SU-DHL-6 (cell line): ENCODE measurements around the gene TLX3.

Source experiments
- H2AFZ ChIP-seq: fragments of 200-600 bp; sonication (generic); 2 replicates; pipeline ENCODE4 v1.6.1; 2014; ENCODE audit warnings: low read depth, mild to moderate bottlenecking, moderate library complexity, mixed read lengths, antibody characterized with exemption, low read length; ENCODE audit not compliant: severe bottlenecking
- H3F3A ChIP-seq: fragments of 200-600 bp; shearing (Covaris generic); 2 replicates; pipeline ENCODE4 v1.6.0; 2016; ENCODE audit warnings: antibody characterized with exemption, mild to moderate bottlenecking; ENCODE audit not compliant: insufficient read depth
- H3K27ac ChIP-seq: fragments of 200-600 bp; sonication (generic); 2 replicates; pipeline ENCODE4 v1.5.1; 2016; ENCODE audit warnings: low read depth, mild to moderate bottlenecking, low read length, moderate library complexity, mixed read lengths
- H3K27me3 ChIP-seq: fragments of 200-600 bp; sonication (generic), shearing (Covaris generic); 2 replicates; pipeline ENCODE4 v1.6.0; 2014; ENCODE audit warnings: mild to moderate bottlenecking, low read length
- H3K36me3 ChIP-seq: fragments of 200-600 bp; sonication (generic); 2 replicates; pipeline ENCODE4 v1.6.1; 2014; ENCODE audit warnings: mild to moderate bottlenecking, low read length, mixed read lengths
- H3K4me2 ChIP-seq: fragments of 300-600, 200-600 bp; shearing (Covaris generic), sonication (generic); 2 replicates; pipeline ENCODE4 v1.6.0; 2014; ENCODE audit warnings: low read length, low read depth, mild to moderate bottlenecking; ENCODE audit not compliant: poor library complexity, severe bottlenecking
- H3K4me3 ChIP-seq: fragments of 200-600 bp; sonication (generic); 2 replicates; pipeline ENCODE4 v1.5.1; 2014; ENCODE audit warnings: antibody characterized with exemption, low read length, mild to moderate bottlenecking, mixed read lengths; ENCODE audit not compliant: insufficient read depth, poor library complexity, severe bottlenecking
- H3K79me2 ChIP-seq: fragments of 200-600 bp; sonication (generic); 2 replicates; pipeline ENCODE4 v1.6.1; 2014; ENCODE audit warnings: mild to moderate bottlenecking, low read length, moderate library complexity; ENCODE audit not compliant: insufficient read depth
- H3K9ac ChIP-seq: fragments of 200-600 bp; sonication (generic); 2 replicates; pipeline ENCODE4 v1.7.0; 2014; ENCODE audit warnings: mild to moderate bottlenecking, low read length
- H3K9me2 ChIP-seq: fragments of 200-600 bp; sonication (generic); replicated peaks from 2 replicates; pipeline ENCODE4 v1.6.1; 2014; ENCODE audit warnings: low read length; ENCODE audit not compliant: insufficient read depth
- H3K9me3 ChIP-seq: fragments of 200-600 bp; sonication (generic); 2 replicates; pipeline ENCODE4 v1.6.1; 2014; ENCODE audit warnings: low read length, mixed read lengths; ENCODE audit not compliant: insufficient read depth
- H4K20me1 ChIP-seq: fragments of 200-600 bp; sonication (generic); 2 replicates; pipeline ENCODE4 v1.6.1; 2014; ENCODE audit warnings: low read depth, mild to moderate bottlenecking, antibody characterized with exemption, low read length, moderate library complexity, mixed read lengths
- EZH2phosphoT487 ChIP-seq: fragments of 200-600 bp; sonication (generic), shearing (Covaris generic); conservative IDR thresholded peaks from 2 replicates; pipeline ENCODE4 v1.6.1; 2018; ENCODE audit warnings: mild to moderate bottlenecking, antibody characterized with exemption, low read length, moderate library complexity, mixed read lengths
- TF ChIP-seq, protein P1 (sequence below): fragments of 200-600 bp; sonication (generic); IDR thresholded peaks from one replicate; pipeline ENCODE4 v1.5.1; 2017; ENCODE audit warnings: antibody characterized with exemption, mild to moderate bottlenecking, low read length, moderate library complexity; ENCODE audit not compliant: insufficient read depth, poor library complexity, severe bottlenecking

Gene TLX3

DNA sequence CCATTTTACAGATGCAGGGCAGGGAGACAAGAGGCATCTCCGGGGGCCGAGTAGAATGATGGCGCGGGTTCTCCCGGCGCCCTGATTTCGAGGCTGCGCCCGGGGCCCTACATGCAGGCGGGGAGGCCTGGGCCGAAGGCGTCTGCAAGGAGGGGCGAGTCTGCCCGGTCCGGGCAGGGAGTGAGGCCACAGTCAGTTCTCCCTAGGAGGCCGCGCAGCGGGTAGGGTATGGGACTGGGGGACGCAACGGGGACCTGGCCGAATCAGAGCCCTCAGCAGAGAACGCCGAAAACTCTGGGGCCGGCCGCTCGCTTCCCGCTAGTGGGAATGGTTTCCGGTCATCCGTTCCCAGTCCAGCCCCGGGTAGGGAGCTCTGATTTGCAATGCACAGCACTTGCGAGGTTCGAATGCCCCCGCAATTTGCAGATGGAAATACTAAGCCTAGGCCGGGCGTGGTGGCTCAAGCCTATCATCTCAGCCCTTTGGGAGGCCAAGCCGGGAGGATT lies 6.4 kb downstream of the TLX3 start:
- Histone ChIP-seq H3K36me3 (no peaks in the 10 kb centered on the region), H3F3A (no peaks in the 10 kb centered on the region), H3K9me3 (no peaks in the 10 kb centered on the region), H2AFZ (no peak overlapping the region), H3K27me3 (no peaks in the 10 kb centered on the region), H4K20me1 (no peaks in the 10 kb centered on the region), H3K4me2 (no peak overlapping the region), H3K79me2 (no peaks in the 10 kb centered on the region), H3K9me2 (no peaks in the 10 kb centered on the region), H3K27ac (no peak overlapping the region), H3K9ac (no peak overlapping the region), H3K4me3 (no peak overlapping the region)
- TF ChIP-seq, protein P1, sequence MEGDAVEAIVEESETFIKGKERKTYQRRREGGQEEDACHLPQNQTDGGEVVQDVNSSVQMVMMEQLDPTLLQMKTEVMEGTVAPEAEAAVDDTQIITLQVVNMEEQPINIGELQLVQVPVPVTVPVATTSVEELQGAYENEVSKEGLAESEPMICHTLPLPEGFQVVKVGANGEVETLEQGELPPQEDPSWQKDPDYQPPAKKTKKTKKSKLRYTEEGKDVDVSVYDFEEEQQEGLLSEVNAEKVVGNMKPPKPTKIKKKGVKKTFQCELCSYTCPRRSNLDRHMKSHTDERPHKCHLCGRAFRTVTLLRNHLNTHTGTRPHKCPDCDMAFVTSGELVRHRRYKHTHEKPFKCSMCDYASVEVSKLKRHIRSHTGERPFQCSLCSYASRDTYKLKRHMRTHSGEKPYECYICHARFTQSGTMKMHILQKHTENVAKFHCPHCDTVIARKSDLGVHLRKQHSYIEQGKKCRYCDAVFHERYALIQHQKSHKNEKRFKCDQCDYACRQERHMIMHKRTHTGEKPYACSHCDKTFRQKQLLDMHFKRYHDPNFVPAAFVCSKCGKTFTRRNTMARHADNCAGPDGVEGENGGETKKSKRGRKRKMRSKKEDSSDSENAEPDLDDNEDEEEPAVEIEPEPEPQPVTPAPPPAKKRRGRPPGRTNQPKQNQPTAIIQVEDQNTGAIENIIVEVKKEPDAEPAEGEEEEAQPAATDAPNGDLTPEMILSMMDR = no peak
- TF ChIP-seq EZH2phosphoT487 = no peak

DNA sequence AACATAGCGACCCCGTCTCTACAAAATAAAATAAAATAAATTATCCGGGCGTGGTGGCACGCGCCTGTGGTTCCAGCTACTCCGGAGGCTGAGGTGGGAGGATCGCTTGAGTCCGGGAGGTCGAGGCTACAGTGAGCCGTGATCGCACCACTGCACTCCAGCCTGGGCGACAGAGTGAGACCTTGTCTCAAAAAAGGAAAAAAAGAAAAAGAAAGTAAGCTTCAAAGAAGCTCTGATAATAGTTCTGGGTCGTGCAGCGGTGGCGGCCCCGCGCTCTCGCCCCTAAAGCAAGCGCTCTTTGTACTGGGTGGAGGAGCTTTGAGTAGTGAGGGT lies 6.8 kb downstream of the TLX3 start:
- H3K9ac ChIP-seq = no peak overlapping the region
- TF ChIP-seq EZH2phosphoT487 = no peak
- TF ChIP-seq, protein P1 = no peak
- no peaks in the 10 kb centered on the region for H4K20me1 ChIP-seq
- H3K4me2 ChIP-seq = no peak overlapping the region
- H3K4me3 ChIP-seq = no peak overlapping the region
- H3K27ac ChIP-seq = no peak overlapping the region
- no peak overlapping the region for H2AFZ ChIP-seq
- no peaks in the 10 kb centered on the region for H3K9me3 ChIP-seq
- no peaks in the 10 kb centered on the region for H3K36me3 ChIP-seq
- no peaks in the 10 kb centered on the region for H3K79me2 ChIP-seq
- H3F3A ChIP-seq = no peaks in the 10 kb centered on the region
- H3K9me2 ChIP-seq = no peaks in the 10 kb centered on the region
- no peaks in the 10 kb centered on the region for H3K27me3 ChIP-seq

DNA sequence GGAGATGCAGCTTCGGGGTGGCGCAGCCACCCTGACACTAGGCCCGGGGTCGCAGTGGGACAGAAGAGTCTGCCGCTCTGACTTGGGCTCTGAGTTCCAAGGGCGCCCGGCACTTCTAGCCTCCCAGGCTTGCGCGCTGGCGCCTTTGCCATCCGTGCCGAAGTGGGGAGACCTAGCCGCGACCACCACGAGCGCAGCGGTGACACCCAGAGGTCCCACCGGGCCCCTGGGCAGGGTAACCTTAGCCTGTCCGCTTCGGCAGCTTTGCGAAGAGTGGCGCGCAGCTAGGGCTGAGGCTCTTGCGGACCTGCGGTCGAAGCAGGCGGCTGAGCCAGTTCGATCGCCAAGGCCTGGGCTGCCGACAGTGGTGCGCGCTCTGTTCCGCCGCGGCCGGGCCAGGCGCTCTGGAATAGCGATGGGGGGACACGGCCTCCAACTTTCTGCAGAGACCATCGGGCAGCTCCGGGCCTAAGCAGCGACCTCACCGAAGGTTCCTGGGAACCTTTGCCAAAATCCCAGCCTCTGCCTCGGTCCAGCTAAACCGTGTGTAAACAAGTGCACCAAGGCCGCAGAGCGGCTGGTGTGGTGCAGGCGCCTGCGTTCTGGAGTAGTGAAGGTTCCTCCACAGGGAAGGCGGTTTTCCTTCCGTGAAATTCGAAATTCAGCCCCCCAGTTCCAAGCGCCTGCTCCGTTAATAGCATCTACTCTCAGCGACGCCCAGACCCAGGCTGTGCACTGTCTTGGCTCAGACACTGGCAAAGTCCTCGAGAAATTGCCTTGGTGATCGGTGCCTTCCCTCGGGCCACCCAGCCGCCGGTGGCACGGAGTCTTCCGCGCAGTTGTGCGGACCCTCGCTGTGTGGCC lies 7.4 kb downstream of the TLX3 start:
- H3K27me3 ChIP-seq = no peaks in the 10 kb centered on the region

More for the DNA sequence above, 7.4 kb downstream of the TLX3 start:
- Histone ChIP-seq H3K9me3 (no peaks in the 10 kb centered on the region), H2AFZ (no peak overlapping the region), H3K36me3 (no peaks in the 10 kb centered on the region), H3K9me2 (no peaks in the 10 kb centered on the region), H3K79me2 (no peaks in the 10 kb centered on the region), H3F3A (no peaks in the 10 kb centered on the region), H3K4me3 (no peak overlapping the region), H4K20me1 (no peaks in the 10 kb centered on the region), H3K9ac (no peak overlapping the region), H3K27ac (no peak overlapping the region), H3K4me2 (no peak overlapping the region)
- TF ChIP-seq, protein P1 = no peak
- no peak for TF ChIP-seq EZH2phosphoT487
